GM13976 (cell line): ENCODE measurements around the gene CSF1.
A peak's percentile ranks its signal among the peaks of the same experiment; 100 is the strongest.

Experiments
- DNase-seq: peaks from one replicate; pipeline ENCODE4 v3.0.0; 2012; ENCODE audit warnings: low spot score
- CTCF ChIP-seq: IDR thresholded peaks from 2 replicates; pipeline ENCODE4 v1.5.1; 2012; ENCODE audit warnings: borderline replicate concordance, mild to moderate bottlenecking; ENCODE audit not compliant: insufficient read depth; ENCODE audit errors: extremely low read depth, missing control alignments, control extremely low read depth
- in situ Hi-C: fragments of 300-500 bp; cut with MboI; formaldehyde crosslinking; loops from one replicate; pipeline ENCODE4 v1.12.0; 2022; ENCODE audit warnings: low sequenced_read_pairs, mixed read lengths, inconsistent platforms; ENCODE audit not compliant: unreplicated experiment

The CSF1 gene

GRCh38 chr1:109907190-109907774, 3.4 kb upstream of the CSF1 start:
- DNase-seq, result no peak
- in situ Hi-C loops, result no loop called here
- TF ChIP-seq CTCF, result no peak

GRCh38 chr1:109908836-109909235, 1.8 kb upstream of the CSF1 start:
- no peak for DNase-seq
- no peak for TF ChIP-seq CTCF
- in situ Hi-C loops, result no loop called here

- no peak for DNase-seq
- in situ Hi-C loops, result no loop called here
- no peak for TF ChIP-seq CTCF
Measured at GRCh38 chr1:109909561-109909960, 1.1 kb upstream of the CSF1 start.

- in situ Hi-C loops, result no loop called here
- TF ChIP-seq CTCF, result no peak
- peak; percentile 67 for DNase-seq
Measured at GRCh38 chr1:109910963-109911798, 532 bp downstream of the CSF1 start.

- in situ Hi-C loops, result no loop called here
- no peak for TF ChIP-seq CTCF
- no peak for DNase-seq
Measured at GRCh38 chr1:109912214-109912861, 1.7 kb downstream of the CSF1 start.

GRCh38 chr1:109912873-109913272, 2.2 kb downstream of the CSF1 start:
- DNase-seq, result no peak
- in situ Hi-C loops, result no loop called here
- no peak for TF ChIP-seq CTCF
